ENCODE results near the gene KCNH4. TPM values are rescaled to one million over a fixed set of nuclear protein-coding genes. Genes with fewer than 3 reads are reported as not detected.

KCNH4 gene
- total and polyA plus RNA-seq, 2 of the 13 experiments (the other 11 are each of a cell fraction or from before 2014, with no cell fraction given) = 0.01 to 0.09 TPM

- no peak for TF ChIP-seq AGO2 (optimal IDR thresholded peaks at IDR 0.05; ENCODE audit: low read depth, low read length)
- peak; percentile 77 for TF ChIP-seq SAP130 (CRISPR knock-in tag; IDR thresholded peaks at IDR 0.05; ENCODE audit: low read depth)
- no peak for TF ChIP-seq ZNF672 (CRISPR knock-in tag; IDR thresholded peaks at IDR 0.05)
- TF ChIP-seq SMAD9 (CRISPR knock-in tag; IDR thresholded peaks at IDR 0.05) = no peak
- TF ChIP-seq FOXA3 (CRISPR knock-in tag; IDR thresholded peaks at IDR 0.05) = peak; percentile 81
- no peak for TF ChIP-seq SRSF4 (IDR thresholded peaks at IDR 0.05; ENCODE audit: low read depth, low read length, poor library complexity, severe bottlenecking)
- no peak for TF ChIP-seq NR1H2 (CRISPR knock-in tag; IDR thresholded peaks at IDR 0.05; ENCODE audit: borderline replicate concordance, low read depth)
- TF ChIP-seq ZNF232 (CRISPR knock-in tag; IDR thresholded peaks at IDR 0.05; ENCODE audit: borderline replicate concordance) = no peak
- no peak for TF ChIP-seq TMF1 (CRISPR knock-in tag; IDR thresholded peaks at IDR 0.05; ENCODE audit: low read depth)
- no peak for TF ChIP-seq ZFAT (CRISPR knock-in tag; conservative IDR thresholded peaks at IDR 0.05)
- no peak for TF ChIP-seq RFX3 (CRISPR knock-in tag; IDR thresholded peaks at IDR 0.05)
- no peak for TF ChIP-seq ZNF703 (CRISPR knock-in tag; IDR thresholded peaks at IDR 0.05; ENCODE audit: borderline replicate concordance)
- TF ChIP-seq ZNF335 (CRISPR knock-in tag; IDR thresholded peaks at IDR 0.05) = no peak
- TF ChIP-seq, protein P1, sequence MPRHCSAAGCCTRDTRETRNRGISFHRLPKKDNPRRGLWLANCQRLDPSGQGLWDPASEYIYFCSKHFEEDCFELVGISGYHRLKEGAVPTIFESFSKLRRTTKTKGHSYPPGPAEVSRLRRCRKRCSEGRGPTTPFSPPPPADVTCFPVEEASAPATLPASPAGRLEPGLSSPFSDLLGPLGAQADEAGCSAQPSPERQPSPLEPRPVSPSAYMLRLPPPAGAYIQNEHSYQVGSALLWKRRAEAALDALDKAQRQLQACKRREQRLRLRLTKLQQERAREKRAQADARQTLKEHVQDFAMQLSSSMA (CRISPR knock-in tag; IDR thresholded peaks at IDR 0.05) = no peak
- TF ChIP-seq, protein P2, sequence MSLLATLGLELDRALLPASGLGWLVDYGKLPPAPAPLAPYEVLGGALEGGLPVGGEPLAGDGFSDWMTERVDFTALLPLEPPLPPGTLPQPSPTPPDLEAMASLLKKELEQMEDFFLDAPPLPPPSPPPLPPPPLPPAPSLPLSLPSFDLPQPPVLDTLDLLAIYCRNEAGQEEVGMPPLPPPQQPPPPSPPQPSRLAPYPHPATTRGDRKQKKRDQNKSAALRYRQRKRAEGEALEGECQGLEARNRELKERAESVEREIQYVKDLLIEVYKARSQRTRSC (CRISPR knock-in tag; IDR thresholded peaks at IDR 0.05; ENCODE audit: low read depth) = no peak
- no peak for TF ChIP-seq ATRX (CRISPR knock-in tag; IDR thresholded peaks at IDR 0.05; ENCODE audit: borderline replicate concordance)
- no peak for TF ChIP-seq HCFC1 (IDR thresholded peaks at IDR 0.05; ENCODE audit: low read depth, low read length)
- TF ChIP-seq MLLT10 (CRISPR knock-in tag; IDR thresholded peaks at IDR 0.05) = no peak
- no peak for TF ChIP-seq BATF2 (CRISPR knock-in tag; IDR thresholded peaks at IDR 0.05)
- no peak for TF ChIP-seq HMG20A (CRISPR knock-in tag; IDR thresholded peaks at IDR 0.05; ENCODE audit: borderline replicate concordance)
Observed at GRCh38 chr17:42116705-42117396, 64.1 kb downstream of the KCNH4 start (continued).

All from HepG2 (cell line).